Bronchial epithelial cell (primary cell): ENCODE results near the gene FYN. TPM values are rescaled to one million over a fixed set of nuclear protein-coding genes. Genes with fewer than 3 reads are reported as not detected.

Experiments
- DNase-seq: peaks from one replicate; pipeline ENCODE4 v3.0.0-alpha.2; 2010; ENCODE audit warnings: low read depth
- FAIRE-seq: peaks from 2 replicates; lab custom pipeline; 2011; peaks lifted over from hg19 to GRCh38; lab: Jason Lieb, UNC
- H3K27me3 ChIP-seq: 2 replicates; pipeline ENCODE4 v1.5.1; 2011; ENCODE audit warnings: low read length; ENCODE audit not compliant: control insufficient read depth, insufficient read depth
- H3K36me3 ChIP-seq: 2 replicates; pipeline ENCODE4 v1.5.1; 2011; ENCODE audit warnings: low read length; ENCODE audit not compliant: control insufficient read depth, insufficient read depth
- H3K4me3 ChIP-seq: 2 replicates; pipeline ENCODE4 v1.5.1; 2011; ENCODE audit warnings: mild to moderate bottlenecking, low read depth, low read length, control low read depth
- CTCF ChIP-seq: IDR thresholded peaks from 2 replicates; pipeline ENCODE4 v1.5.1; 2011; ENCODE audit warnings: mild to moderate bottlenecking, moderate library complexity, low read length, control low read depth, inconsistent platforms; ENCODE audit not compliant: insufficient read depth, severe bottlenecking
- total RNA-seq: library from RNA; depleted of rRNA; stranded (reverse); fragments of >200 nt; gene quantifications from 2 replicates; pipeline ENCODE4 v1.2.1, GENCODE V29; 2014

FYN gene
- total RNA-seq, 1 donor from 2014 or later, result 38.7 TPM

- Histone ChIP-seq H3K27me3 (no peaks in the 10 kb centered on the region), H3K36me3 (no peaks in the 10 kb centered on the region), H3K4me3 (no peak overlapping the region)
- no peak for DNase-seq
- TF ChIP-seq CTCF, result no peak
- no peak for FAIRE-seq
These were observed 73.5 kb downstream of the FYN start for GRCh38 chr6:111799576-111800258.

DNA sequence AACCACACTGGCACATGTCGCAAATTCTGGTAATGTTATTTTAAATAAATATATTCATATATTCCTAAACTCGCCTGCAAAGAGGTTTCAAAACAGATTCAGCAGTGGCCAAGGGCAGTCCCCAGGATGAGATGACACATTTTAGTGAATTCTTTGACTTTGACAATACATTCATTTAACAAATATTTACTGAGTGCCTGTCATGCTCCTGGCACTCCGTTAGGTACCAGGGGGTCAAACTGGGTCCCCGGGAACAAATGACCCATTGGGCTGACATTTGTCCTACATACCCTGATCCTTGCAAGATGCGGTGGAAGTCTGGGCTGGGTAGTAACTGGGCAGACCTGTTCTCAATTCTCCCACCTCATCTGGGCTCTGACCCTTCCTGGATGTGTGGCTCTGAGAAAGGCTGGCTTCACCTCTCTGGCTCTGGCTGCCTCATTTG is 74.9 kb downstream of the FYN start:
- Histone ChIP-seq H3K27me3 (no peaks in the 10 kb centered on the region), H3K36me3 (no peaks in the 10 kb centered on the region), H3K4me3 (no peak overlapping the region)
- FAIRE-seq (no peak), DNase-seq (no peak)
- TF ChIP-seq CTCF, result no peak

DNA sequence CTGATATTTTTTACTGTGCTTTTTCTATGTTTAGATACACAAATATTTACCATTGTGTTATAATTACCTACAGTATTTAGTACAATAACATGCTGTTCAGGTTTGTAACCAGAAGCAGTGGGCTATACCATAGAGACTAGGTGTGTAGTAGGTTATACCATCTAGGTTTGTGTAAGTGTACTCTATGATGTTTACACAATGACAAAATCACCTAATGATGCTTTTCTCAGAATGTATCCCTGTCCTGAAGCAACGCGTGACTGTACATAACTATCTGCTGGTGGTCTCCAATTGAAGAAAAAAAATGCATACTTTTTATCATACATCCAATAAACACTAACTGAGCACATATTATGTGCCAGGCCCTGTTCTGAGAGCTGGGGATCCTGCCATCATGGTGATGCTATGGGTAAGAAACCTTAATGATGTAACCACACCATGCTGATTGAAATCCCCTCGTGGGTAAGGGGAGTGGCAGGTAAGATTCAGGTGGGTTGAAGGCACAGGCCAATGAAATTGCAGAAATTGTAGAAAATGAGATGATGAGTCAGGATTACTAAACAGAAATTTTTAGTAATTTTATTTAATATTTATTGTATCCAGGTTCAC is 76.8 kb downstream of the FYN start:
- FAIRE-seq, result no peak
- no peak overlapping the region for H3K4me3 ChIP-seq
- H3K27me3 ChIP-seq, result no peaks in the 10 kb centered on the region

GRCh38 chr6:111795558-111795957 is 77.7 kb downstream of the FYN start:
- H3K36me3 ChIP-seq, result no peaks in the 10 kb centered on the region
- FAIRE-seq (no peak), DNase-seq (no peak)
- no peak for TF ChIP-seq CTCF
- no peaks in the 10 kb centered on the region for H3K27me3 ChIP-seq
- no peak overlapping the region for H3K4me3 ChIP-seq

More for the DNA sequence above, 76.8 kb downstream of the FYN start:
- TF ChIP-seq CTCF, result no peak
- H3K36me3 ChIP-seq, result no peaks in the 10 kb centered on the region
- DNase-seq, result no peak

GRCh38 chr6:111794727-111795452 is 78.4 kb downstream of the FYN start:
- FAIRE-seq (no peak), DNase-seq (no peak)
- Histone ChIP-seq H3K36me3 (no peaks in the 10 kb centered on the region), H3K27me3 (no peaks in the 10 kb centered on the region), H3K4me3 (no peak overlapping the region)
- no peak for TF ChIP-seq CTCF
